ENCODE data around the gene DDX23.

- TF ChIP-seq CTCF (IDR thresholded peaks at IDR 0.05; ENCODE audit: insufficient read depth, low read length, poor library complexity, severe bottlenecking) (no peak), EZH2phosphoT487 (conservative IDR thresholded peaks at IDR 0.05; ENCODE audit: low read length) (no peak)
These were observed 4.4 kb upstream of the DDX23 start for GRCh38 chr12:48856379-48856778.

Measured in SU-DHL-6 (cell line).